NCI-H446 treated with DMSO at 0.1 percent for 48 hours (cell line): ENCODE measurements around the gene SFXN5.

Experiments used
- DNase-seq: peaks from one replicate; lab custom pipeline; 2025; lab: John Stamatoyannopoulos, UW

SFXN5 gene

DNA sequence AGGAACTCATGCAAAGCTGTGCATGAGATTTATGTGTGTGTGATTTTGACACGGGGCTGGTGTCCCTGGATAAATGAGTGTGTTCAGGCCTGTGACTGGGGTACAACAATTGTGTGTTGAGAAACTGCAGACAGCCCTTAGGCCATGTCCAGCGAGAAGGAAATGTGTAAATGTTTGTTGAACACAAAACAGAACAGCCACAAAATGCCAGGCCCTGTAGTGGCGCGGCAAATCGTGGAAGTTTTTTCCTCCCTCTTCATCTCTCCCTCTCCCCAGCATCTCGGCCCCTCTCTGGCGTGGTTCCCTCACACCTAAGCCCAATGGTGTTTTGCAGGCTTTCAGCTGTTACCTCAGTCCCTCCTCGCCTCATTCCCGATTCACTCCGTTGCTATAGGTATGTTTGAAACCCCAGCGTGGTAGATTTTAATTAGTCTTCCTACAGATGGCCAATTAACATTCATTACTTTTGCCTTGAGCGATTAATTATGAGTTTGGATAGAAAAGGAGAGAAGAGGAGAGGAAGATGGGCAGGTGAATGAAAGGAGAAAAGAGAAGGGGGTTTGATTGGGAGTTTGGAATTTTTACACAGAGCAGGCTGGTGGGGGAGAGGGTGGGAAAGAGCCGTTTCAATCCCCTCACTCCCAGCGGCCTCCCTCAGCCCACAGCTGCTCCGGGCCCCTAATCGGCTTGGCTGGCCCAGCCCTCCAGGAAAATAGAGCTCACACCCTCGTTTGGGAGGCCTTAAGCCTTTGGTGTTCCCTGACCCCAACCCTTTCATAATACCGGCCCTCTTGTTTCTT lies 173.5 kb downstream of the SFXN5 start:
- DNase-seq: no peak

DNA sequence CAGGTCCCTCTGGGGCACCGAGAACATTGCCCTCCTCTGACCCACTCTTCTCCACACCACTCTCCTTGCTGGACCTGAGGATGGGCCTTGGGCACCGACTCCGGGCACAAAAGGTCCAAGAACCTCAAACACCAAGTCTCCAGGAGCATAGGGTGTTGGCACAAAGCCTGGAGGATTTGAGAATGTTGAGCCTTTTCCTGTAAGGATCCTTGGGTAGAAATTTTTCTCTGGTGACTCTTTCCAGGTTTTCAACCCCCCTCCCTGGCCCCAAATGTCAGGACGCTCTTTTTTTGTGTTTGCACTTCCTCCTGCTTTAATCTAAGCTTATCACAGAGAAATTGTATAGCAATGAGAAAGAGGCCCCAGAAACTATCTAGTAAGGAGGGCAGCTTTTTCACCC lies 175.1 kb downstream of the SFXN5 start:
- DNase-seq: no peak

DNA sequence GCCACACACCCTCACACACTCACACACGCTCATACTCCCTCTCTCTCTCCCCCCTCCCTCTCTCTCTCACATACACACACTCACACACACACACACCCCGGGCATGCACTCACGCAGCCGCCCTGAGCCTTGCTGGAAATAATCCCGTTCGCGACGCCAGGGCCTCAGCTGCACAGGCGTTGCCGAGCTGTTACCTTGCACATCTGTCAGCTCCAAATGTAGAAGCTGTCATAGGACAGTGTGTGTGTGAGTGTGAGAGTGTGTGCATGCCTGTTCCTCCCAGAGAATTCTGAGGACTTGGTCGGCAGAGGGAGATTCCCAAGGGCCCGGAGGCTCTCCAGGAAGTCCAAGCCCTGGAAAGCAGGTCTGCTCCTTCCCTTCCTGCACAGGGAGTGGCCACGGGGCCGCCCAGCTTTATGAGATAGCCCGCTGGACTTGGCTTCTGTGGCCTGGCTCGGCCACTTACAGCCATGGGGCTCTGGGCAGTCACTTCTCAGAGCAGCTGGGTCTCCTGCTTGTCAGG lies 175.7 kb downstream of the SFXN5 start:
- no peak for DNase-seq

DNA sequence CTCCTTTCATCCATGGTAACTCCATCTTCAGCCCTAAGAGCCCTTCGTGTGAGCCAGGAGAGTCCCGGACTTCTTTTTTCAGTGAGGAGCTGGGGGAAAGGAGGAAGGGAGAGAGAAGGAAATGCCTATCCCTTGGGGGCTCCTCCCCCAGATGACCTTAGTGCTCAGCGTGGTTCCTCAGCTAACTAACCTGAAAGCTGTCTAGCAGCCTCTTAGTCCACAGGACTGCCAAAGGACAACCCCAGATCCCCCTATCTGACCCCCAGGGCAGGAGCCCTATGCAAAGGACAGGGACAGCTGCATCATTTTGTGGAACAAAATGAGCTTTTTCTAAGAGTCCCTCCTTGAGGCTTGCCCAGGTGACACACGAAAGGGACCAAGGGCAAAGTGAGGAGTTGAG lies 176.4 kb downstream of the SFXN5 start:
- no peak for DNase-seq

DNA sequence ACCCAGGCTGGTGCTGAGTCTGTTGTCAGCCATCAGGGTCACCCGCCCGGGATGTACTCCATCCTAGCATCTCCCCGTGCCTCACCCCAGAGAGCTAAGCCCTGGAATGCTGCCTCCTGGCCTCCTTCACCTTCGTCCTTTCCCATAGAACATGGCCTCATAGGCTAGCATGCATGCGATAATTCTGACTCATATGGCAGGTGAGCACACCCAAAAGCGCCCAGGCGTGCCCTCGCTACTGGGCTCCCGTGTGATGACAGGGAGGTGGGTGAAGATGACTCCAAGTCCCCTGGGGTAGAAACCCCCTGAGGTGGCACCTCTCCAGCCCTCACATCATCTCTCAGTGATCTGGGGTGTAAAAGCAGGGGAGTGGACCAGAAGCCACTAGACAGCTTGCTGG lies 177.0 kb downstream of the SFXN5 start:
- no peak for DNase-seq

DNA sequence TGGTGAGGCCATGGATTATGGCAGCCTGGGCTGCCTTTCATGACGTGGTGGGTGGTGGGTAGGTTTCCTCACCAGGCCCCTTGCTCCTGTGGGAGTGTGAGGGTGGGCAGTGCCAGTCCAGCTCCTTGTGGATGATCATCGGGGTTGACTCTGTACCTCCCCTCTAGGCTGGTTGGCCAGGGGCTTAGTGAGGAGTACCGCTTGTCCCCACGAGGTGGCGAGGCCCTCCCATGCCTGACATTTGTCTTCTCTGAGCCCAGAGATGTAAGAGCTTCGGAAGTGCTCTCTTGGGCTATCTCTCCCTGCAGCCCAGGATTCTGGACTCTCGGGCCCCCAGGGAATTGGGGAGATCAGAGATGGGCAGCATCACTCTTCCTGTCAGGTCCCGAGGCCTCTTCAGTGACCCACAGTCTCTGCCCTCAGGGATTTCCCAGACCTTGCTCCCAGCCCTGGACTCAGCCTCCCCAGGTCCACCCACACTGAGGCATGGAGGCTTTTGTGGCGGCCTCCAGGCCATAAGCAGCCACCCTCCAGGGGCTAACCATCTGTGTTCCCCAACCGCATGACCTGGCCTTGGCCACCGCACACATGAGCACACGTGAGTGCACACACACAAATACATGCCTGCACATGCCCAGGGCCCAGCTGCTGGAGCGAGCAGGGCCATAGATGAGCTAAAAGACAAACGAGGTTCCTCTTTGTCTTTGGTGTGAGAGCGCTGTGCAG lies 177.8 kb downstream of the SFXN5 start:
- peak; percentile 25 for DNase-seq

DNA sequence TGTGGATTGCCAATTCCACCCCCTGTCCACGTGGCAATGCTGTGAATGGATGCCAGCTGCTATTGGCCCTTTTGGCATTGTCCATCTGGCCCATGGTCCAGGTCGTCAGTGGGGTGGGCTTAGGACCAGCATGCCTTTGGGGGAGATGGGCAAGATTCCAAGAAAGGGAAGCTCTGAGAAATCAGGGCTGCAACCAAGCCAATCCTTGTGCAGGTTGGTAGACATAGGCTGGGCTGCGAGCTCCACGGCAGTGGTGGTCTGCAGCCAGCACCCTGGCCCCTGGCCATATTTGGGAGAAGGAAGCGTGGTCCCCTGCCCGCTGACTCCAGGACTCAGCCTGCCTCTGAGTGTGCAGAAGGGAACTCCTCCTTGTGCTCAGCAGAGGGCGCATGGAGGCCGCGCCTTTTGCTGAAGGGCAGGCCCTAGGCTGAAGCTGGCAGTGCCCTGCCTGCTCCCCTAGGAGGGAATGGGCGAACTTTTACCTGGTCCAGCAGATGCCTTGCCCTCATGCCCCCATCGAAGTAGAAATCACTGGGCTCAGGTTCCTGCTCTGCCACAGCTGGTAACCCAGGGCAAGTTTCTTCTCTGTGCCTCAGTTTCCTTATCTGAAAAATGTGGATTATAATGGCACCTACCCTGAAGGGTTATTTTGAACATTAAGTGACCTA lies 178.9 kb downstream of the SFXN5 start:
- peak; percentile 39 for DNase-seq
